ENCODE measurements around the gene NUP98. TPM values are rescaled to one million over a fixed set of nuclear protein-coding genes. Genes with fewer than 3 reads are reported as not detected.

The NUP98 gene
- total and polyA plus RNA-seq, 10 of the 15 experiments (the other 5 are each of a cell fraction or from before 2014, with no cell fraction given) = 21.7 to 108 (median 78.9) TPM

GRCh38 chr11:3635641-3636375, 161.5 kb downstream of the NUP98 start:
- Histone ChIP-seq H2AFZ (ENCODE audit: control insufficient read depth, low read depth, low read length) (no peak overlapping the region), H3K9ac (ENCODE audit: control insufficient read depth, insufficient read depth, low read length) (no peak overlapping the region), H3K36me3 (ENCODE audit: control insufficient read depth in 2 of 2, insufficient read depth in 2 of 2, low read length in 1 of 2) (no peaks in the 10 kb centered on the region), H3K27ac (ENCODE audit: control insufficient read depth, insufficient read depth) (no peak overlapping the region), H3K4me1 (ENCODE audit: control insufficient read depth, insufficient read depth, low read length) (no peaks in the 10 kb centered on the region), H3K27me3 (replicated peaks in 1 of 2; ENCODE audit: control insufficient read depth in 2 of 2, insufficient read depth in 2 of 2, low read length in 1 of 2) (no peaks in the 10 kb centered on the region; a peak in 3 of 4 replicates), H3K4me2 (ENCODE audit: control insufficient read depth, insufficient read depth) (no peak overlapping the region), H3K79me2 (ENCODE audit: control insufficient read depth, insufficient read depth, low read length) (no peaks in the 10 kb centered on the region), H3K9me3 (replicated peaks; ENCODE audit: control insufficient read depth, insufficient read depth, low read length) (no peaks in the 10 kb centered on the region), H4K20me1 (ENCODE audit: control insufficient read depth, insufficient read depth) (no peaks in the 10 kb centered on the region), H3K4me3 (no peak overlapping the region)
- ChIA-PET POLR2A (no interaction called here), SMC1A (ENCODE audit: uncharacterized antibody, unreplicated experiment) (no interaction called here), CTCF (no interaction called here), RAD21 (ENCODE audit: unreplicated experiment) (no interaction called here)
- in situ Hi-C loops (cut with MboI) = loop anchor here (10.0 kb wide), 1 partner anchor 59 kb away; no protein-coding TSS in a partner anchor
- no peak for DNase-seq (ENCODE audit: low read depth, low spot score)
- no peak for ATAC-seq
- TF ChIP-seq SMARCA5 (IDR thresholded peaks at IDR 0.05) = no peak
- no peak for TF ChIP-seq POU2F2 (IDR thresholded peaks at IDR 0.05; ENCODE audit: borderline replicate concordance, low read depth, low read length)
- no peak for TF ChIP-seq PML (IDR thresholded peaks at IDR 0.05; ENCODE audit: low read length)
- 41% methylated on average over 15 of the region's 15 CpGs for WGBS (ENCODE audit: insufficient coverage, insufficient replicate concordance, low lambda C conversion rate, missing lambda C conversion rate)
- FAIRE-seq = no peak
- no TSS peak for BruUV-seq (replicated peaks)
- intact Hi-C loops (cut with micrococcal nuclease; ENCODE audit: unreplicated experiment) = no loop called here

GRCh38 chr11:3632070-3632660, 165.2 kb downstream of the NUP98 start:
- intact Hi-C loops (cut with micrococcal nuclease; ENCODE audit: unreplicated experiment) = no loop called here
- Histone ChIP-seq H3K36me3 (ENCODE audit: control insufficient read depth in 2 of 2, insufficient read depth in 2 of 2, low read length in 1 of 2) (no peaks in the 10 kb centered on the region), H3K9me3 (replicated peaks; ENCODE audit: control insufficient read depth, insufficient read depth, low read length) (no peaks in the 10 kb centered on the region), H3K4me3 (no peak overlapping the region), H2AFZ (ENCODE audit: control insufficient read depth, low read depth, low read length) (no peak overlapping the region), H3K27ac (ENCODE audit: control insufficient read depth, insufficient read depth) (no peak overlapping the region), H3K9ac (ENCODE audit: control insufficient read depth, insufficient read depth, low read length) (no peak overlapping the region), H3K27me3 (replicated peaks in 1 of 2; ENCODE audit: control insufficient read depth in 2 of 2, insufficient read depth in 2 of 2, low read length in 1 of 2) (no peaks in the 10 kb centered on the region; a peak in 3 of 4 replicates), H4K20me1 (ENCODE audit: control insufficient read depth, insufficient read depth) (no peaks in the 10 kb centered on the region), H3K4me1 (ENCODE audit: control insufficient read depth, insufficient read depth, low read length) (no peaks in the 10 kb centered on the region), H3K79me2 (ENCODE audit: control insufficient read depth, insufficient read depth, low read length) (no peaks in the 10 kb centered on the region), H3K4me2 (ENCODE audit: control insufficient read depth, insufficient read depth) (no peak overlapping the region)
- no peak for DNase-seq (ENCODE audit: low read depth, low spot score)
- TF ChIP-seq TAF1 (IDR thresholded peaks at IDR 0.05; ENCODE audit: borderline replicate concordance, low read depth, low read length) (no peak), CHD1 (IDR thresholded peaks at IDR 0.05; ENCODE audit: low read depth, low read length) (no peak), NKRF (conservative IDR thresholded peaks at IDR 0.05) (no peak), ZNF24 (IDR thresholded peaks at IDR 0.05) (no peak), TCF7 (IDR thresholded peaks at IDR 0.05; ENCODE audit: borderline replicate concordance) (no peak), NR2C2 (IDR thresholded peaks at IDR 0.05; ENCODE audit: borderline replicate concordance, control insufficient read depth, insufficient read length, low read depth) (no peak), BRCA1 (IDR thresholded peaks at IDR 0.05; ENCODE audit: low read depth, low read length) (no peak), E2F8 (IDR thresholded peaks at IDR 0.05; ENCODE audit: low read depth, partially characterized antibody) (no peak)
- BruUV-seq (replicated peaks) = no TSS peak
- 48% methylated on average over 5 of the region's 5 CpGs for WGBS (ENCODE audit: insufficient coverage, insufficient replicate concordance, low lambda C conversion rate, missing lambda C conversion rate)
- ChIA-PET RAD21 (ENCODE audit: unreplicated experiment) (no interaction called here), SMC1A (ENCODE audit: uncharacterized antibody, unreplicated experiment) (no interaction called here), CTCF (no interaction called here), POLR2A (interaction anchor here (0.5 kb wide), 1 partner anchor 174 kb away, joined by 3 read pairs; no protein-coding TSS in a partner anchor)
- ATAC-seq = no peak
- FAIRE-seq = no peak
- in situ Hi-C loops (cut with MboI) = loop anchor here (10.0 kb wide), 1 partner anchor 63 kb away; no protein-coding TSS in a partner anchor

All from GM12878 (cell line).